Measurements from ENCODE around the gene PLPPR4.

DNA sequence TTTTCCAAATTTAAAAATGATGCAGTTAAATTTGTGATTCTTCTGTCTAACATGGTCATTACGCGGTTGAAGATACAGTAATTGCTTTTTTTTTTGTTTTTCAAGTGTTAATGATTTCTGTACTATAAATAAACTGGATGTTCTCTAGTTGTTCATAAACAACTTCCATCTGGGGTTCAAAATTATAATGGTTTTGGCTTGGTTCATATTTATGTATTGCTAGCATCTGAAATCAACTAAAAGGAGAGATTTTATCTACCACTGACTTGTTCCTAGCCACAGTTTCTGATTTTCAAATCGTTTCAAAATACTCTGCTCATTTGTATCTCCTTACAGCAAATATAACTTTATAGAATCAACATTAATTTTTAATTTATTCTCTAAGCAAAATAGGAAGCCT, 35.2 kb upstream of the PLPPR4 start:
- TF ChIP-seq, protein P1, sequence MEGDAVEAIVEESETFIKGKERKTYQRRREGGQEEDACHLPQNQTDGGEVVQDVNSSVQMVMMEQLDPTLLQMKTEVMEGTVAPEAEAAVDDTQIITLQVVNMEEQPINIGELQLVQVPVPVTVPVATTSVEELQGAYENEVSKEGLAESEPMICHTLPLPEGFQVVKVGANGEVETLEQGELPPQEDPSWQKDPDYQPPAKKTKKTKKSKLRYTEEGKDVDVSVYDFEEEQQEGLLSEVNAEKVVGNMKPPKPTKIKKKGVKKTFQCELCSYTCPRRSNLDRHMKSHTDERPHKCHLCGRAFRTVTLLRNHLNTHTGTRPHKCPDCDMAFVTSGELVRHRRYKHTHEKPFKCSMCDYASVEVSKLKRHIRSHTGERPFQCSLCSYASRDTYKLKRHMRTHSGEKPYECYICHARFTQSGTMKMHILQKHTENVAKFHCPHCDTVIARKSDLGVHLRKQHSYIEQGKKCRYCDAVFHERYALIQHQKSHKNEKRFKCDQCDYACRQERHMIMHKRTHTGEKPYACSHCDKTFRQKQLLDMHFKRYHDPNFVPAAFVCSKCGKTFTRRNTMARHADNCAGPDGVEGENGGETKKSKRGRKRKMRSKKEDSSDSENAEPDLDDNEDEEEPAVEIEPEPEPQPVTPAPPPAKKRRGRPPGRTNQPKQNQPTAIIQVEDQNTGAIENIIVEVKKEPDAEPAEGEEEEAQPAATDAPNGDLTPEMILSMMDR (IDR thresholded peaks at IDR 0.05) = no peak
- TF ChIP-seq POLR2A (IDR thresholded peaks at IDR 0.05) = no peak

Measured in esophagus squamous epithelium (tissue), 4 donors.